GM12878 (cell line): Measurements from ENCODE around the gene WNT11. TPM values are rescaled to one million over a fixed set of nuclear protein-coding genes. Genes with fewer than 3 reads are reported as not detected.

ENCODE experiments used
- ATAC-seq: fragments of 200-7000 bp; cut with Tn5 transposase; 3 replicates; pipeline ENCODE4 v1.9.1; 2020; ENCODE audit warnings: mild to moderate bottlenecking, moderate library complexity
- BruUV-seq: library from RNA; stranded (reverse); fragments of 400-500 nt; replicated peaks from 2 replicates; lab custom pipeline; 2021; lab: Mats Ljungman, UMichigan
- CTCF ChIA-PET: fragments of 300-600 bp; sonication (Branson Sonifier 250); formaldehyde crosslinking; extraction: SDS; loops from one replicate; lab custom pipeline; 2021; ENCODE audit warnings: inconsistent platforms; lab: Yijun Ruan, JAX
- POLR2A ChIA-PET: fragments of 350-600 bp; formaldehyde crosslinking; extraction: SDS; loops from one replicate; lab custom pipeline; 2021; ENCODE audit warnings: inconsistent platforms; lab: Charles Lee
- RAD21 ChIA-PET: fragments of 300-600 bp; sonication (Branson Sonifier 250); formaldehyde crosslinking; loops from one replicate; lab custom pipeline; 2023; ENCODE audit warnings: antibody characterized with exemption; ENCODE audit not compliant: unreplicated experiment; lab: Charles Lee
- SMC1A ChIA-PET: fragments of 300-600 bp; sonication (Branson Sonifier 250); formaldehyde crosslinking; loops from one replicate; lab custom pipeline; 2023; ENCODE audit not compliant: unreplicated experiment, uncharacterized antibody; lab: Charles Lee
- DNase-seq: peaks from one replicate; pipeline ENCODE4 v3.0.0-alpha.2; 2011; ENCODE audit warnings: low read depth, low spot score
- FAIRE-seq: peaks from 3 replicates; lab custom pipeline; 2011; peaks lifted over from hg19 to GRCh38; lab: Jason Lieb, UNC
- H2AFZ ChIP-seq: 2 replicates; pipeline ENCODE4 v1.6.0; 2011; ENCODE audit warnings: low read depth, low read length, control low read depth; ENCODE audit not compliant: control insufficient read depth
- H3K27ac ChIP-seq: 2 replicates; pipeline ENCODE4 v1.5.1; 2011; ENCODE audit warnings: control low read depth; ENCODE audit not compliant: control insufficient read depth, insufficient read depth
- H3K27me3 ChIP-seq, 2 experiments: replicated peaks in 1 of 2; 2 replicates each; pipeline versions ENCODE4 v1.6.0 to v1.6.1; 2011; ENCODE audit warnings: low read length in 1 of 2; ENCODE audit not compliant: control insufficient read depth in 2 of 2, insufficient read depth in 2 of 2
- H3K36me3 ChIP-seq, 2 experiments: 2 replicates each; pipeline ENCODE4 v1.5.1; 2011; ENCODE audit warnings: low read length in 1 of 2; ENCODE audit not compliant: control insufficient read depth in 2 of 2, insufficient read depth in 2 of 2
- H3K4me1 ChIP-seq: 2 replicates; pipeline ENCODE4 v1.6.1; 2011; ENCODE audit warnings: mild to moderate bottlenecking, low read length, moderate library complexity, mixed read lengths; ENCODE audit not compliant: control insufficient read depth, insufficient read depth
- H3K4me2 ChIP-seq: 2 replicates; pipeline ENCODE4 v1.6.0; 2011; ENCODE audit warnings: control low read depth; ENCODE audit not compliant: control insufficient read depth, insufficient read depth
- H3K4me3 ChIP-seq: fragments of 200-600 bp; sonication (generic); 2 replicates; pipeline ENCODE4 v1.5.1; 2016
- H3K79me2 ChIP-seq: 2 replicates; pipeline ENCODE4 v1.6.0; 2011; ENCODE audit warnings: low read length; ENCODE audit not compliant: control insufficient read depth, insufficient read depth
- H3K9ac ChIP-seq: 2 replicates; pipeline ENCODE4 v1.8.0; 2011; ENCODE audit warnings: low read length, control low read depth, mixed read lengths; ENCODE audit not compliant: control insufficient read depth, insufficient read depth
- H3K9me3 ChIP-seq: replicated peaks from 3 replicates; pipeline ENCODE4 v1.5.1; 2011; ENCODE audit warnings: mild to moderate bottlenecking, low read length; ENCODE audit not compliant: control insufficient read depth, insufficient read depth
- H4K20me1 ChIP-seq: 2 replicates; pipeline ENCODE4 v1.6.0; 2011; ENCODE audit not compliant: control insufficient read depth, insufficient read depth
- CHD4 ChIP-seq: fragments of 200-600 bp; sonication (generic); IDR thresholded peaks from 2 replicates; pipeline ENCODE4 v1.6.1; 2016; ENCODE audit warnings: mild to moderate bottlenecking
- EP300 ChIP-seq, 2 experiments: fragments of 150-350 bp in 1 of 2; IDR thresholded peaks; 2 replicates each; pipeline ENCODE4 v1.6.1; 2011 to 2012; ENCODE audit warnings: low read depth in 2 of 2, low read length in 2 of 2, borderline replicate concordance in 1 of 2, improper control_type of control experiment in 1 of 2, inconsistent platforms in 1 of 2; ENCODE audit not compliant: control insufficient read depth in 1 of 2
- KDM1A ChIP-seq: fragments of 200-600 bp; sonication (generic); IDR thresholded peaks from 2 replicates; pipeline ENCODE4 v1.6.1; 2016; ENCODE audit warnings: borderline replicate concordance
- PML ChIP-seq: IDR thresholded peaks from 2 replicates; pipeline ENCODE4 v1.6.1; 2012; ENCODE audit warnings: low read length, inconsistent platforms
- POLR2A ChIP-seq: IDR thresholded peaks from 2 replicates; pipeline ENCODE4 v1.6.1; 2011; ENCODE audit warnings: low read depth, mild to moderate bottlenecking, low read length
- SPI1 ChIP-seq: IDR thresholded peaks from 2 replicates; pipeline ENCODE4 v1.6.1; 2011; ENCODE audit warnings: low read depth, mild to moderate bottlenecking, low read length, moderate library complexity, borderline replicate concordance; ENCODE audit not compliant: insufficient read depth
- YY1 ChIP-seq: IDR thresholded peaks from 2 replicates; pipeline ENCODE4 v1.6.1; 2011; ENCODE audit warnings: low read depth, mild to moderate bottlenecking, low read length
- WGBS: methylation state at CpG from one replicate; pipeline ENCODE4 v1.1.6; 2016; ENCODE audit warnings: low lambda C conversion rate; ENCODE audit not compliant: insufficient replicate concordance, insufficient coverage; ENCODE audit errors: missing lambda C conversion rate; 5-methylcytosine and 5-hydroxymethylcytosine counted together
- in situ Hi-C: fragments of 300-500 bp; cut with MboI; formaldehyde crosslinking; loops from 9 replicates; pipeline ENCODE4 v1.14.3; 2018; ENCODE audit warnings: mixed read lengths
- intact Hi-C: fragments of 100-400 bp; cut with micrococcal nuclease; formaldehyde crosslinking; loops from one replicate; pipeline ENCODE4 v1.14.2; 2022; ENCODE audit not compliant: unreplicated experiment
- polyA plus RNA-seq, 11 experiments: library from polyadenylated mRNA; depleted of rRNA in 4 of 11; unstranded in 6 of 11; stranded (reverse) in 5 of 11; fragments of >200 nt; fragmentation: Nextera tagmentation in 4 of 11; fragmentation: Illumina TruSeq in 1 of 11; extraction: Ambion mirVana in 4 of 11; extraction: Trizol in 1 of 11; gene quantifications; 1 replicate in 1 of 11; 2 replicates in 10 of 11; pipeline versions ENCODE4 v1.2.1 to v1.2.3, GENCODE V29; 2011 to 2016; ENCODE audit warnings: inconsistent platforms in 2 of 11, missing spikeins in 2 of 11, low read depth in 1 of 11
- total RNA-seq, 4 experiments: library from RNA; depleted of rRNA in 3 of 4; stranded (reverse); fragments of >200 nt in 3 of 4; fragmentation: Illumina TruSeq in 1 of 4; extraction: Trizol in 1 of 4; gene quantifications; 2 replicates each; pipeline versions ENCODE4 v1.2.1 to v1.2.3, GENCODE V29; 2013 to 2021
- TF ChIP-seq, protein P1 (sequence below): IDR thresholded peaks from 2 replicates; pipeline ENCODE4 v1.6.1; 2012; ENCODE audit warnings: low read depth, low read length, improper control_type of control experiment

The WNT11 gene
- total and polyA plus RNA-seq, 10 of the 15 experiments (the other 5 are each of a cell fraction or from before 2014, with no cell fraction given): 0.05 to 0.19 TPM; not detected in 8

DNA sequence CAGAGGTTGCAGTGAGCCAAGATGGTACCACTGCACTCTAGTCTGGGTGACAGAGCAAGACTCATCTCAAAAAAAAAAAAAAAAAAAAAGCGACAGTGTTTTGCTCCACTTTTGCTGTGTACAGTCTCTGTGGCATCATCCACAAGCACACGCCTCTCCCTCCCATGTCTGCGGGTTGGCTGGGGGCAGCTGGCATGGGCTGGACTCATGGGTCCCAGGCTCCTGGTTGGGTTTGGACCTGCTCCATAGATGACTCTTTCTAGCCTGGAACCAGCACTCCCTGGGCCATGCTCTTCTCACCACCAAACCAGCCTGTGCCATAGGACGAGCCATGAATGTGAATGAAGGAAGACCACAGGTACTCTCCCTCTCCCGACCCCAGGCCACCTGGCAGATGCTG, 7.9 kb upstream of the WNT11 start:
- H3K4me2 ChIP-seq: no peak overlapping the region
- BruUV-seq: no TSS peak
- H3K4me3 ChIP-seq: no peak overlapping the region
- H3K36me3 ChIP-seq: no peaks in the 10 kb centered on the region
- no peak overlapping the region for H3K9ac ChIP-seq
- FAIRE-seq: no peak
- no peak for DNase-seq
- ChIA-PET POLR2A (no interaction called here), SMC1A (no interaction called here), RAD21 (no interaction called here), CTCF (no interaction called here)
- peaks cover 5% of the 10 kb centered on the region for H3K4me1 ChIP-seq
- H3K27ac ChIP-seq: no peak overlapping the region
- H3K27me3 ChIP-seq: peaks cover 16 to 24% of the 10 kb centered on the region in 2 experiments
- H2AFZ ChIP-seq: no peak overlapping the region
- H3K9me3 ChIP-seq: no peaks in the 10 kb centered on the region
- ATAC-seq: no peak
- intact Hi-C loops (no loop called here), in situ Hi-C loops (no loop called here)
- H3K79me2 ChIP-seq: no peaks in the 10 kb centered on the region
- WGBS: 30% methylated on average over 5 of the region's 5 CpGs
- 0 out of 2 replicates have a peak, but pooled peaks cover 2% of the 10 kb centered on the region for H4K20me1 ChIP-seq
- no peak for TF ChIP-seq YY1
- TF ChIP-seq SPI1: no peak
- TF ChIP-seq EP300 (IDR thresholded peaks at IDR 0.05; ENCODE audit: borderline replicate concordance in 1 of 2, control insufficient read depth in 1 of 2, low read depth in 2 of 2, low read length in 2 of 2): no peak
- no peak for TF ChIP-seq CHD4
- no peak for TF ChIP-seq PML
- TF ChIP-seq POLR2A: no peak
- TF ChIP-seq KDM1A: no peak
- TF ChIP-seq, protein P1, sequence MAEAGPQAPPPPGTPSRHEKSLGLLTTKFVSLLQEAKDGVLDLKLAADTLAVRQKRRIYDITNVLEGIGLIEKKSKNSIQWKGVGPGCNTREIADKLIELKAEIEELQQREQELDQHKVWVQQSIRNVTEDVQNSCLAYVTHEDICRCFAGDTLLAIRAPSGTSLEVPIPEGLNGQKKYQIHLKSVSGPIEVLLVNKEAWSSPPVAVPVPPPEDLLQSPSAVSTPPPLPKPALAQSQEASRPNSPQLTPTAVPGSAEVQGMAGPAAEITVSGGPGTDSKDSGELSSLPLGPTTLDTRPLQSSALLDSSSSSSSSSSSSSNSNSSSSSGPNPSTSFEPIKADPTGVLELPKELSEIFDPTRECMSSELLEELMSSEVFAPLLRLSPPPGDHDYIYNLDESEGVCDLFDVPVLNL: no peak
